ENCODE measurements around the gene PRKN. TPM values are rescaled to one million over a fixed set of nuclear protein-coding genes. Genes with fewer than 3 reads are reported as not detected.

PRKN gene
- total RNA-seq, 1 donor from 2014 or later, result 2.8 TPM

- Histone ChIP-seq H4K20me1 (ENCODE audit: low read depth) (no peaks in the 10 kb centered on the region), H3K4me1 (no peaks in the 10 kb centered on the region), H3K9me3 (ENCODE audit: low read depth) (no peaks in the 10 kb centered on the region), H3F3A (ENCODE audit: low read depth) (no peaks in the 10 kb centered on the region), H3K9ac (no peak overlapping the region), H3K79me2 (ENCODE audit: low read depth) (no peaks in the 10 kb centered on the region), H3K27me3 (no peaks in the 10 kb centered on the region), H3K27ac (no peak overlapping the region), H2AFZ (replicated peaks) (no peak overlapping the region), H3K36me3 (no peaks in the 10 kb centered on the region), H3K4me3 (no peak overlapping the region), H3K4me2 (no peak overlapping the region)
- no peaks in the 10 kb centered on the region for H3K9me3 Mint-ChIP-seq
- DNase-seq (ENCODE audit: low spot score), result no peak
- peaks cover 4% of the 10 kb centered on the region for H3K4me1 Mint-ChIP-seq
- no peaks in the 10 kb centered on the region for H3K36me3 Mint-ChIP-seq
- TF ChIP-seq CTCF (IDR thresholded peaks at IDR 0.05) (no peak), EZH2 (IDR thresholded peaks at IDR 0.05) (no peak)
- no peak overlapping the region for H3K4me3 Mint-ChIP-seq
- H3K27me3 Mint-ChIP-seq (ENCODE audit: insufficient read depth, low read depth), result peaks cover 2% of the 10 kb centered on the region
- H3K27ac Mint-ChIP-seq, result no peak overlapping the region
Measured at GRCh38 chr6:162154001-162154400, 573.6 kb downstream of the PRKN start.

- H3K36me3 ChIP-seq, result no peaks in the 10 kb centered on the region
- no peak overlapping the region for H3K27ac Mint-ChIP-seq
- no peak overlapping the region for H3K4me3 ChIP-seq
- H3K36me3 Mint-ChIP-seq, result no peaks in the 10 kb centered on the region
- H3K9ac ChIP-seq, result no peak overlapping the region
- H3K9me3 Mint-ChIP-seq, result no peaks in the 10 kb centered on the region
- H3K9me3 ChIP-seq (ENCODE audit: low read depth), result no peaks in the 10 kb centered on the region
- no peaks in the 10 kb centered on the region for H3K27me3 ChIP-seq
- peaks cover 4% of the 10 kb centered on the region for H3K4me1 Mint-ChIP-seq
- no peak overlapping the region for H3K4me3 Mint-ChIP-seq
- peaks cover 2% of the 10 kb centered on the region for H3K27me3 Mint-ChIP-seq (ENCODE audit: insufficient read depth, low read depth)
- no peak overlapping the region for H3K27ac ChIP-seq
- no peaks in the 10 kb centered on the region for H3K79me2 ChIP-seq (ENCODE audit: low read depth)
- no peak overlapping the region for H2AFZ ChIP-seq (replicated peaks)
- H3K4me1 ChIP-seq, result no peaks in the 10 kb centered on the region
- no peak overlapping the region for H3K4me2 ChIP-seq
- TF ChIP-seq EZH2phosphoT487 (IDR thresholded peaks at IDR 0.05) (no peak), CTCF (IDR thresholded peaks at IDR 0.05) (no peak)
- no peak for DNase-seq (ENCODE audit: low spot score)
- H3F3A ChIP-seq (ENCODE audit: low read depth), result no peaks in the 10 kb centered on the region
- H4K20me1 ChIP-seq (ENCODE audit: low read depth), result no peaks in the 10 kb centered on the region
Measured at GRCh38 chr6:162153120-162153519, 574.4 kb downstream of the PRKN start.

- H3K9me3 Mint-ChIP-seq, result no peaks in the 10 kb centered on the region
- H3K4me3 Mint-ChIP-seq, result no peak overlapping the region
- H3K27me3 Mint-ChIP-seq (ENCODE audit: insufficient read depth, low read depth), result peaks cover 2% of the 10 kb centered on the region
- Histone ChIP-seq H3K27me3 (no peaks in the 10 kb centered on the region), H3K9me3 (ENCODE audit: low read depth) (no peaks in the 10 kb centered on the region), H3K4me1 (no peaks in the 10 kb centered on the region), H3K27ac (no peak overlapping the region), H3K4me3 (no peak overlapping the region), H4K20me1 (ENCODE audit: low read depth) (no peaks in the 10 kb centered on the region), H3F3A (ENCODE audit: low read depth) (no peaks in the 10 kb centered on the region), H3K79me2 (ENCODE audit: low read depth) (no peaks in the 10 kb centered on the region), H3K4me2 (no peak overlapping the region), H2AFZ (replicated peaks) (no peak overlapping the region), H3K9ac (no peak overlapping the region), H3K36me3 (no peaks in the 10 kb centered on the region)
- TF ChIP-seq EZH2 (IDR thresholded peaks at IDR 0.05) (no peak), CTCF (IDR thresholded peaks at IDR 0.05) (no peak), EZH2phosphoT487 (IDR thresholded peaks at IDR 0.05) (no peak)
- H3K4me1 Mint-ChIP-seq, result no peaks in the 10 kb centered on the region
- DNase-seq (ENCODE audit: low spot score), result no peak
- H3K27ac Mint-ChIP-seq, result no peak overlapping the region
- no peaks in the 10 kb centered on the region for H3K36me3 Mint-ChIP-seq
Measured at GRCh38 chr6:162151021-162151665, 576.4 kb downstream of the PRKN start.

Measured in neural progenitor cell (in vitro differentiated cells).